Measurements from ENCODE around the gene UQCRC2.

DNA sequence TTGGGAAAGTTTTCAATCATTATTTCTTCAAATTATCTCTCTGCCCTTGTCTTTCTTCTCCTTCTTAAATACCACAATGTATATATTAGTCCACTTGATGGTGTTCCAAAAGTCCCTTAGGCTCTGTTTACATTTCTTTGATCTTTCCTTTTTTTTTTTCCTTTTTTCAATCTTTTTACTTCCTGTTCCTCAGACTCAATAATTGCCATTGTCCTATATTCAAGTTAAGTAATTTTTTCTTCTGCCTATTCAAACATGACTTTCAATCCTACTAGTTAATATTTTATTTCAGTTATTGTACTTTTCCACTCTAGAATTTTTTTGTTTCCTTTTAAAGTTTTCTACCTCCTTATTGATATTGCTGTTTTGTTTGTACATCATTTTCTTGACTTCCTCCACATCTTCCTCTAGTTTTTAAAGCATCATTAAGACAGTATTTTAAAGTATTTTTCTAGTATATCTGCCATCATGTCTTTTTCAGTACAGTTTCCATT lies 15.8 kb upstream of the UQCRC2 start:
- TF ChIP-seq CTCF (IDR thresholded peaks at IDR 0.05; ENCODE audit: low read length) (no peak), EZH2 (optimal IDR thresholded peaks at IDR 0.05; ENCODE audit: low read depth, low read length) (no peak)
